H1 (cell line): ENCODE measurements around the gene U2SURP. TPM values are rescaled to one million over a fixed set of nuclear protein-coding genes. Genes with fewer than 3 reads are reported as not detected.

Experiments
- CTCF ChIA-PET: fragments of 300-600 bp; sonication (Branson Sonifier 250); formaldehyde crosslinking; loops from one replicate; lab custom pipeline; 2021; ENCODE audit not compliant: partially characterized antibody; lab: Charles Lee
- POLR2A ChIA-PET: fragments of 300-600 bp; sonication (Branson Sonifier 250); formaldehyde crosslinking; loops from one replicate; lab custom pipeline; 2021; ENCODE audit warnings: inconsistent platforms; ENCODE audit not compliant: partially characterized antibody; lab: Charles Lee
- DNase-seq, 2 experiments: peaks; one replicate each; pipeline versions ENCODE4 v3.0.0 to v3.0.0-alpha.2; 2010 to 2022; ENCODE audit warnings: low spot score in 2 of 2, low read depth in 1 of 2, mixed read lengths in 1 of 2
- FAIRE-seq: peaks from 2 replicates; lab custom pipeline; 2011; peaks lifted over from hg19 to GRCh38; lab: Jason Lieb, UNC
- H2AFZ ChIP-seq: 2 replicates; pipeline ENCODE4 v1.8.1; 2012; ENCODE audit warnings: low read length, inconsistent platforms
- H2AK5ac ChIP-seq: 2 replicates; pipeline ENCODE4 v1.6.1; 2013; ENCODE audit warnings: low read depth, low read length
- H2BK120ac ChIP-seq: replicated peaks from 2 replicates; pipeline ENCODE3; 2013; ENCODE audit warnings: low read depth, low read length, inconsistent platforms
- H2BK12ac ChIP-seq: 2 replicates; pipeline ENCODE4 v1.6.1; 2013; ENCODE audit warnings: low read depth, low read length
- H2BK15ac ChIP-seq: 2 replicates; pipeline ENCODE4 v1.6.1; 2013; ENCODE audit warnings: low read length
- H2BK20ac ChIP-seq: 2 replicates; pipeline ENCODE4 v1.6.1; 2013; ENCODE audit warnings: low read length
- H2BK5ac ChIP-seq: 2 replicates; pipeline ENCODE4 v1.6.1; 2013; ENCODE audit warnings: low read depth, low read length
- H3K14ac ChIP-seq: 2 replicates; pipeline ENCODE4 v1.6.1; 2013; ENCODE audit warnings: inconsistent platforms; ENCODE audit not compliant: insufficient read length
- H3K18ac ChIP-seq: 2 replicates; pipeline ENCODE4 v1.6.1; 2013; ENCODE audit warnings: low read length; ENCODE audit errors: extremely low read depth
- H3K23ac ChIP-seq: 2 replicates; pipeline ENCODE4 v1.6.1; 2013; ENCODE audit warnings: inconsistent platforms; ENCODE audit not compliant: insufficient read length
- H3K23me2 ChIP-seq: 2 replicates; pipeline ENCODE4 v1.6.1; 2013; ENCODE audit warnings: low read depth, low read length
- H3K27ac ChIP-seq: 2 replicates; pipeline ENCODE4 v1.6.1; 2011; ENCODE audit warnings: low read depth, low read length, inconsistent platforms
- H3K27me3 ChIP-seq, 4 experiments: replicated peaks in 1 of 4; 1 replicate in 1 of 4; 2 replicates in 3 of 4; pipeline versions ENCODE4 v1.6.1 to v1.8.1; 2011 to 2013; ENCODE audit warnings: low read length in 3 of 4, mild to moderate bottlenecking in 3 of 4, inconsistent platforms in 2 of 4, mixed read lengths in 2 of 4, moderate library complexity in 1 of 4; ENCODE audit not compliant: control insufficient read depth in 3 of 4, insufficient read depth in 3 of 4; ENCODE audit errors: extremely low read depth in 1 of 4
- H3K36me3 ChIP-seq, 4 experiments: 2 replicates each; pipeline versions ENCODE4 v1.6.1 to v1.8.1; 2011 to 2013; ENCODE audit warnings: mild to moderate bottlenecking in 4 of 4, low read length in 3 of 4, moderate library complexity in 2 of 4, control low read depth in 1 of 4, inconsistent platforms in 1 of 4; ENCODE audit not compliant: insufficient read depth in 4 of 4, control insufficient read depth in 2 of 4
- H3K4ac ChIP-seq: replicated peaks from 2 replicates; pipeline ENCODE3; 2013; ENCODE audit warnings: low read length, low read depth, mixed read lengths, inconsistent platforms; ENCODE audit not compliant: insufficient read length
- H3K4me1 ChIP-seq, 4 experiments: replicated peaks in 1 of 4; 1 replicate in 1 of 4; 2 replicates in 3 of 4; pipeline versions ENCODE4 v1.6.1 to v1.8.1; 2011 to 2013; ENCODE audit warnings: low read length in 3 of 4, inconsistent platforms in 2 of 4, mixed read lengths in 1 of 4; ENCODE audit not compliant: insufficient read depth in 4 of 4, control insufficient read depth in 3 of 4
- H3K4me2 ChIP-seq, 2 experiments: 2 replicates each; pipeline versions ENCODE4 v1.6.1 to v1.8.1; 2011 to 2013; ENCODE audit warnings: low read depth in 2 of 2, low read length in 2 of 2, control low read depth in 1 of 2, inconsistent platforms in 1 of 2, mild to moderate bottlenecking in 1 of 2; ENCODE audit not compliant: insufficient read depth in 1 of 2
- H3K4me3 ChIP-seq, 4 experiments: fragments of 200-600, 300-600 bp in 1 of 4; sonication (generic), shearing (Covaris generic), sonication (Bioruptor Twin) in 1 of 4; 2 replicates each; pipeline versions ENCODE4 v1.5.1 to v1.8.1; 2011 to 2016; ENCODE audit warnings: low read length in 4 of 4, low read depth in 3 of 4, control low read depth in 2 of 4, inconsistent platforms in 2 of 4, mild to moderate bottlenecking in 2 of 4, mixed read lengths in 1 of 4, moderate library complexity in 1 of 4; ENCODE audit not compliant: insufficient read depth in 2 of 4; ENCODE audit errors: extremely low read depth in 1 of 4
- H3K56ac ChIP-seq: replicated peaks from 2 replicates; pipeline ENCODE3; 2013; ENCODE audit warnings: low read depth, mild to moderate bottlenecking, mixed read lengths, low read length, inconsistent platforms; ENCODE audit not compliant: insufficient read length
- H3K79me1 ChIP-seq: 2 replicates; pipeline ENCODE4 v1.6.1; 2013; ENCODE audit warnings: low read depth, low read length, control low read depth
- H3K79me2 ChIP-seq, 2 experiments: 2 replicates each; pipeline versions ENCODE4 v1.6.1 to v1.8.1; 2012 to 2013; ENCODE audit warnings: low read length in 2 of 2, mild to moderate bottlenecking in 2 of 2, inconsistent platforms in 1 of 2; ENCODE audit not compliant: insufficient read depth in 2 of 2, control insufficient read depth in 1 of 2
- H3K9ac ChIP-seq, 4 experiments: replicated peaks in 1 of 4; 1 replicate in 1 of 4; 2 replicates in 3 of 4; pipeline versions ENCODE4 v1.6.1 to v1.8.1; 2011 to 2013; ENCODE audit warnings: low read depth in 3 of 4, low read length in 3 of 4, control low read depth in 2 of 4, mild to moderate bottlenecking in 2 of 4, moderate library complexity in 2 of 4, inconsistent platforms in 1 of 4; ENCODE audit errors: extremely low read depth in 1 of 4
- H3K9me3 ChIP-seq, 2 experiments: 2 replicates each; pipeline versions ENCODE4 v1.6.1 to v1.8.1; 2012 to 2013; ENCODE audit warnings: mild to moderate bottlenecking in 2 of 2, moderate library complexity in 2 of 2, control low read depth in 1 of 2, inconsistent platforms in 1 of 2, low read depth in 1 of 2, low read length in 1 of 2, mixed read lengths in 1 of 2; ENCODE audit not compliant: insufficient read depth in 2 of 2
- H4K20me1 ChIP-seq, 2 experiments: replicated peaks in 1 of 2; 2 replicates each; pipeline versions ENCODE3 to v1.8.1; 2011 to 2013; ENCODE audit warnings: inconsistent platforms in 2 of 2, low read length in 2 of 2, mild to moderate bottlenecking in 1 of 2; ENCODE audit not compliant: insufficient read depth in 2 of 2, control insufficient read depth in 1 of 2
- H4K5ac ChIP-seq: 2 replicates; pipeline ENCODE4 v1.6.1; 2013; ENCODE audit warnings: low read length, low read depth, mixed read lengths, inconsistent platforms; ENCODE audit not compliant: insufficient read length
- H4K8ac ChIP-seq: 2 replicates; pipeline ENCODE4 v1.8.0; 2013; ENCODE audit warnings: mild to moderate bottlenecking, moderate library complexity, low read length, inconsistent platforms; ENCODE audit not compliant: insufficient read depth; ENCODE audit errors: extremely low read depth
- H4K91ac ChIP-seq: replicated peaks from 2 replicates; pipeline ENCODE3; 2013; ENCODE audit warnings: low read length, mixed read lengths, inconsistent platforms; ENCODE audit not compliant: insufficient read length
- ATF3 ChIP-seq: IDR thresholded peaks from 2 replicates; pipeline ENCODE4 v1.6.1; 2011; ENCODE audit warnings: low read depth, mild to moderate bottlenecking, low read length; ENCODE audit not compliant: insufficient read depth
- BACH1 ChIP-seq: IDR thresholded peaks from 2 replicates; pipeline ENCODE4 v1.6.1; 2012; ENCODE audit warnings: low read length, improper control_type of control experiment
- CBX8 ChIP-seq: fragments of 300-800, 300-1000 bp; sonication (generic); IDR thresholded peaks from 2 replicates; pipeline ENCODE4 v1.7.1; 2016; ENCODE audit warnings: low read depth, low read length, borderline replicate concordance
- CHD1 ChIP-seq: IDR thresholded peaks from 2 replicates; pipeline ENCODE4 v1.6.1; 2012; ENCODE audit warnings: low read depth, low read length, improper control_type of control experiment
- CREB1 ChIP-seq: IDR thresholded peaks from 2 replicates; pipeline ENCODE4 v1.6.1; 2012; ENCODE audit warnings: inconsistent platforms
- RAD21 ChIP-seq, 2 experiments: IDR thresholded peaks in 1 of 2; conservative IDR thresholded peaks in 1 of 2; 2 replicates each; pipeline ENCODE4 v1.6.1; 2011; ENCODE audit warnings: low read depth in 2 of 2, low read length in 2 of 2, improper control_type of control experiment in 1 of 2, inconsistent platforms in 1 of 2, mild to moderate bottlenecking in 1 of 2, moderate library complexity in 1 of 2
- SP2 ChIP-seq: IDR thresholded peaks from 2 replicates; pipeline ENCODE4 v1.6.1; 2012; ENCODE audit warnings: mild to moderate bottlenecking, low read length, inconsistent platforms
- YY1 ChIP-seq: IDR thresholded peaks from 2 replicates; pipeline ENCODE4 v1.6.1; 2011; ENCODE audit warnings: low read depth, mild to moderate bottlenecking, low read length
- WGBS, 2 experiments: shearing (Covaris generic) in 1 of 2; methylation state at CpG; one replicate each; pipeline versions ENCODE4 v1.1.6 to v1.1.7; 2013 to 2015; ENCODE audit warnings: low lambda C conversion rate in 2 of 2, mixed read lengths in 2 of 2, inconsistent platforms in 1 of 2, low coverage in 1 of 2, missing lambda C conversion rate in 1 of 2; ENCODE audit not compliant: insufficient replicate concordance in 2 of 2, insufficient coverage in 1 of 2, insufficient read length in 1 of 2; ENCODE audit errors: extremely low coverage in 1 of 2, missing lambda C conversion rate in 1 of 2; 5-methylcytosine and 5-hydroxymethylcytosine counted together
- polyA plus RNA-seq, 7 experiments: library from polyadenylated mRNA; depleted of rRNA in 3 of 7; stranded (reverse) in 5 of 7; unstranded in 2 of 7; fragments of >200 nt in 5 of 7; fragments of 200-250 nt in 2 of 7; gene quantifications; 1 replicate in 5 of 7; 2 replicates in 1 of 7; 4 replicates in 1 of 7; pipeline versions ENCODE4 v1.2.1 to v1.2.3, GENCODE V29; 2011 to 2013; ENCODE audit warnings: missing spikeins in 2 of 7, mixed read lengths in 2 of 7
- total RNA-seq: library from RNA; stranded (reverse); fragmentation: NEBNext Ultra II Directional; extraction: Animal tissue kit (Norgen Biotek cat#: 25700); gene quantifications from 2 replicates; pipeline ENCODE4 v1.2.1, GENCODE V29; 2021
- TF ChIP-seq, protein P1 (sequence below), 3 experiments: IDR thresholded peaks; 1 replicate in 2 of 3; 2 replicates in 1 of 3; pipeline versions ENCODE4 v1.5.1 to v1.6.1; 2011; ENCODE audit warnings: low read length in 3 of 3, mild to moderate bottlenecking in 3 of 3, inconsistent platforms in 2 of 3, low read depth in 1 of 3, moderate library complexity in 1 of 3; ENCODE audit not compliant: insufficient read depth in 1 of 3; ENCODE audit errors: control extremely low read depth in 1 of 3

U2SURP gene
- total and polyA plus RNA-seq, 2 of the 8 experiments (the other 6 are each of a cell fraction or from before 2014, with no cell fraction given) = 22.2 to 167 TPM

DNA sequence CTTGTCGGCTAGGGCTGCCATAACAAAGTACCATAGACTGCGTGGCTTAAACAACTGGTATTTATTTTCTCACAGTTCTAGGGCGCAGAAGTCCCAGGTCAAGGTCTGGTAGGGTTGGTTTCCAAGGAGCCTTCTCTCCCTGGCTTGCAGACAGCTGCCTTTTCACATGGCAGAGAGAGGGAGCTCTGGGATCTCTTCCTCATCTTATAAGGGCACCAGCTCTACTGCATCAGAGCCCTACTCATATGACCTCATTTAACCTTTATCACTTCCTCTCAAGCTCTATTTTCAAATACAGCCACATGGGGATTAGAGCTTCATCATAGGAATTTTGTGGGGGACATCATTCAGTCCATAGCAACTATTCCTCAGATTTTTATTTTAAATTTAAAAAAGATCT lies 20.3 kb upstream of the U2SURP start:
- Histone ChIP-seq H3K23me2 (no peaks in the 10 kb centered on the region), H2BK5ac (no peak overlapping the region), H3K4me1 (peaks cover 0 to 3% (median under 1%) of the 10 kb centered on the region in 4 experiments; a peak in 3 of 7 replicates), H4K8ac (no peak overlapping the region), H3K9me3 (no peaks in the 10 kb centered on the region), H4K91ac (no peak overlapping the region), H3K79me2 (no peaks in the 10 kb centered on the region), H3K14ac (no peak overlapping the region), H3K4ac (no peak overlapping the region), H3K27ac (0 out of 2 replicates have a peak overlapping the region, but pooled peaks have one; percentile 13), H2AK5ac (no peak overlapping the region)
- ChIA-PET CTCF (interaction anchor here (0.6 to 5.5 kb wide), 16 partner anchors 9 to 164 kb away, joined by 3 to 45 read pairs (median 7); partner anchors contain the start of genes PAQR9 and U2SURP), POLR2A (interaction anchor here (0.6 to 3.1 kb wide), 3 partner anchors 19 to 74 kb away, joined by 3 to 15 read pairs (median 4); partner anchors contain the start of gene U2SURP)
- no peak for DNase-seq
- 0 out of 4 replicates have a peak, but pooled peaks have one; percentile 7 to 17 for TF ChIP-seq RAD21 (IDR thresholded peaks at IDR 0.05 in 1 of 2, conservative IDR thresholded peaks at IDR 0.05 in 1 of 2; ENCODE audit: low read depth in 2 of 2, low read length in 2 of 2)
- no peak for TF ChIP-seq CBX8
- no peak for TF ChIP-seq SP2
- TF ChIP-seq CREB1 = peak; percentile 31; the same call in 1 of the 2 replicates
- TF ChIP-seq, protein P1, sequence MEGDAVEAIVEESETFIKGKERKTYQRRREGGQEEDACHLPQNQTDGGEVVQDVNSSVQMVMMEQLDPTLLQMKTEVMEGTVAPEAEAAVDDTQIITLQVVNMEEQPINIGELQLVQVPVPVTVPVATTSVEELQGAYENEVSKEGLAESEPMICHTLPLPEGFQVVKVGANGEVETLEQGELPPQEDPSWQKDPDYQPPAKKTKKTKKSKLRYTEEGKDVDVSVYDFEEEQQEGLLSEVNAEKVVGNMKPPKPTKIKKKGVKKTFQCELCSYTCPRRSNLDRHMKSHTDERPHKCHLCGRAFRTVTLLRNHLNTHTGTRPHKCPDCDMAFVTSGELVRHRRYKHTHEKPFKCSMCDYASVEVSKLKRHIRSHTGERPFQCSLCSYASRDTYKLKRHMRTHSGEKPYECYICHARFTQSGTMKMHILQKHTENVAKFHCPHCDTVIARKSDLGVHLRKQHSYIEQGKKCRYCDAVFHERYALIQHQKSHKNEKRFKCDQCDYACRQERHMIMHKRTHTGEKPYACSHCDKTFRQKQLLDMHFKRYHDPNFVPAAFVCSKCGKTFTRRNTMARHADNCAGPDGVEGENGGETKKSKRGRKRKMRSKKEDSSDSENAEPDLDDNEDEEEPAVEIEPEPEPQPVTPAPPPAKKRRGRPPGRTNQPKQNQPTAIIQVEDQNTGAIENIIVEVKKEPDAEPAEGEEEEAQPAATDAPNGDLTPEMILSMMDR (IDR thresholded peaks at IDR 0.05; ENCODE audit: control extremely low read depth in 1 of 3, insufficient read depth in 1 of 3, low read depth in 1 of 3, low read length in 3 of 3) = peak in 1 of 3 experiments; percentile 33; a peak in 1 of 4 replicates
- TF ChIP-seq YY1 = no peak
- TF ChIP-seq CHD1 = no peak
- no peak for TF ChIP-seq ATF3
- no peak for TF ChIP-seq BACH1
- TF ChIP-seq, all 59 proteins: peak for 3
- no peak overlapping the region for H3K56ac ChIP-seq
- H3K9ac ChIP-seq = no peak overlapping the region
- H3K23ac ChIP-seq = no peak overlapping the region
- no peak overlapping the region for H2AFZ ChIP-seq
- no peak for FAIRE-seq
- H3K79me1 ChIP-seq = no peaks in the 10 kb centered on the region
- H2BK15ac ChIP-seq = no peak overlapping the region
- 78% methylated on average over 3 of the region's 3 CpGs; no CpG with 5 or more reads in 1 of the 2 experiments for WGBS, 2 experiments
- H2BK120ac ChIP-seq = no peak overlapping the region
- H3K18ac ChIP-seq = no peak overlapping the region
- H3K4me3 ChIP-seq = no peak overlapping the region
- no peak overlapping the region for H2BK20ac ChIP-seq
- no peak overlapping the region for H3K4me2 ChIP-seq
- H3K27me3 ChIP-seq = no peaks in the 10 kb centered on the region
- no peak overlapping the region for H2BK12ac ChIP-seq
- no peaks in the 10 kb centered on the region for H3K36me3 ChIP-seq
- H4K20me1 ChIP-seq = no peaks in the 10 kb centered on the region
- H4K5ac ChIP-seq = no peak overlapping the region
